Astrocyte (in vitro differentiated cells and primary cell): Measurements from ENCODE around the gene RNF150. TPM values are rescaled to one million over a fixed set of nuclear protein-coding genes. Genes with fewer than 3 reads are reported as not detected.

Experiments used
- DNase-seq: peaks from one replicate; pipeline ENCODE4 v3.0.0-alpha.2; 2010; ENCODE audit warnings: low read depth
- FAIRE-seq: peaks from 2 replicates; lab custom pipeline; 2011; peaks lifted over from hg19 to GRCh38; lab: Jason Lieb, UNC
- H2AFZ ChIP-seq: 2 replicates; pipeline ENCODE4 v1.6.0; 2012; ENCODE audit warnings: low read depth, low read length, inconsistent platforms
- H3K27ac ChIP-seq: 2 replicates; pipeline ENCODE4 v1.5.1; 2011; ENCODE audit warnings: low read depth, low read length, inconsistent platforms
- H3K27me3 ChIP-seq: 2 replicates; pipeline ENCODE4 v1.6.0; 2011; ENCODE audit warnings: low read length, inconsistent platforms; ENCODE audit not compliant: insufficient read depth
- H3K36me3 ChIP-seq: 2 replicates; pipeline ENCODE4 v1.5.1; 2011; ENCODE audit warnings: low read length, inconsistent platforms; ENCODE audit not compliant: insufficient read depth
- H3K4me1 ChIP-seq: 2 replicates; pipeline ENCODE4 v1.5.1; 2011; ENCODE audit warnings: low read length, inconsistent platforms; ENCODE audit not compliant: insufficient read depth
- H3K4me2 ChIP-seq: 2 replicates; pipeline ENCODE4 v1.6.0; 2012; ENCODE audit warnings: low read length, inconsistent platforms
- H3K4me3 ChIP-seq: 2 replicates; pipeline ENCODE4 v1.5.1; 2011; ENCODE audit warnings: low read depth, mild to moderate bottlenecking, low read length, inconsistent platforms; ENCODE audit not compliant: insufficient read depth
- H3K79me2 ChIP-seq: 2 replicates; pipeline ENCODE4 v1.6.0; 2012; ENCODE audit warnings: mild to moderate bottlenecking, low read length, inconsistent platforms; ENCODE audit not compliant: insufficient read depth
- H3K9ac ChIP-seq: 2 replicates; pipeline ENCODE4 v1.6.0; 2012; ENCODE audit warnings: mild to moderate bottlenecking, low read length, inconsistent platforms
- H3K9me3 ChIP-seq: 2 replicates; pipeline ENCODE4 v1.5.1; 2012; ENCODE audit warnings: low read depth, mild to moderate bottlenecking, low read length, inconsistent platforms; ENCODE audit not compliant: insufficient read depth
- H4K20me1 ChIP-seq: 2 replicates; pipeline ENCODE4 v1.6.0; 2012; ENCODE audit warnings: low read length, inconsistent platforms; ENCODE audit not compliant: insufficient read depth
- H3K27ac Mint-ChIP-seq: one replicate; pipeline ENCODE4 v1.8.0; 2021; ENCODE audit warnings: mild to moderate bottlenecking, mixed read lengths; ENCODE audit not compliant: unreplicated experiment
- H3K27me3 Mint-ChIP-seq: one replicate; pipeline ENCODE4 v1.8.0; 2021; ENCODE audit warnings: low read depth, mixed read lengths; ENCODE audit not compliant: unreplicated experiment
- H3K36me3 Mint-ChIP-seq: one replicate; pipeline ENCODE4 v1.8.0; 2021; ENCODE audit warnings: low read depth, mixed read lengths; ENCODE audit not compliant: unreplicated experiment
- H3K4me1 Mint-ChIP-seq: one replicate; pipeline ENCODE4 v1.8.0; 2021; ENCODE audit warnings: low read depth, mixed read lengths; ENCODE audit not compliant: unreplicated experiment
- H3K4me3 Mint-ChIP-seq: one replicate; pipeline ENCODE4 v1.8.0; 2021; ENCODE audit warnings: mild to moderate bottlenecking, moderate library complexity, mixed read lengths; ENCODE audit not compliant: unreplicated experiment
- H3K9me3 Mint-ChIP-seq: one replicate; pipeline ENCODE4 v1.8.0; 2021; ENCODE audit warnings: mild to moderate bottlenecking, mixed read lengths; ENCODE audit not compliant: unreplicated experiment
- EZH2 ChIP-seq: IDR thresholded peaks from 2 replicates; pipeline ENCODE4 v1.6.1; 2012; ENCODE audit warnings: mild to moderate bottlenecking, low read length, inconsistent platforms; ENCODE audit not compliant: insufficient read depth
- total RNA-seq: library from RNA; stranded (reverse); gene quantifications from 2 replicates; pipeline ENCODE4 v1.2.1, GENCODE V29; 2021
- TF ChIP-seq, protein P1 (sequence below): IDR thresholded peaks from 2 replicates; pipeline ENCODE4 v1.5.1; 2011; ENCODE audit warnings: low read depth, mild to moderate bottlenecking, inconsistent platforms, low read length, moderate library complexity; ENCODE audit not compliant: insufficient read depth

RNF150 gene
- total RNA-seq, 1 donor from 2014 or later = 5.2 TPM

DNA sequence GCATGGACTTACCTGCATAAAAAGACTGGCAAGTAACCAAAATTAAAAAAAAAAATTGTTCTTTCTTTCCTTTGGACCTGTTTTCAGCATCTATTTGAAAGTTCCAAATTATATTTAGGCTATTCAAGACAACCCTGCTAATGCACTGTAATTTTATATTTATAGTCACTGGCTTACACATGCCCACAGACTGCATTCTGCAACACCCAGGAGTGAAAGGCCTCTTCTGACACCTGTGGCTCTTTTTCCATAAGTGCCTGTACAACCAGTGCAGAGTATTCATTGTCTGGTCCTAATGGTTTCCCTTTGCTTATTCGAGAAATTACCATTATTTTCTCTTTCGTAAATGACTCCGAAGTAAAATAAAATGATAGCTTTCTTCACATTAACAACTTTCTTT, 143.3 kb downstream of the RNF150 start:
- Histone ChIP-seq H3K36me3 (no peaks in the 10 kb centered on the region), H3K9me3 (no peaks in the 10 kb centered on the region), H3K4me1 (no peaks in the 10 kb centered on the region), H3K9ac (no peak overlapping the region), H3K27me3 (no peaks in the 10 kb centered on the region), H3K4me2 (no peak overlapping the region), H3K4me3 (no peak overlapping the region), H3K79me2 (no peaks in the 10 kb centered on the region), H4K20me1 (no peaks in the 10 kb centered on the region), H2AFZ (no peak overlapping the region), H3K27ac (no peak overlapping the region)
- Mint-ChIP-seq H3K4me1 (no peaks in the 10 kb centered on the region), H3K9me3 (no peaks in the 10 kb centered on the region), H3K4me3 (no peak overlapping the region), H3K36me3 (no peaks in the 10 kb centered on the region), H3K27me3 (no peaks in the 10 kb centered on the region), H3K27ac (no peak overlapping the region)
- DNase-seq = no peak
- TF ChIP-seq, protein P1, sequence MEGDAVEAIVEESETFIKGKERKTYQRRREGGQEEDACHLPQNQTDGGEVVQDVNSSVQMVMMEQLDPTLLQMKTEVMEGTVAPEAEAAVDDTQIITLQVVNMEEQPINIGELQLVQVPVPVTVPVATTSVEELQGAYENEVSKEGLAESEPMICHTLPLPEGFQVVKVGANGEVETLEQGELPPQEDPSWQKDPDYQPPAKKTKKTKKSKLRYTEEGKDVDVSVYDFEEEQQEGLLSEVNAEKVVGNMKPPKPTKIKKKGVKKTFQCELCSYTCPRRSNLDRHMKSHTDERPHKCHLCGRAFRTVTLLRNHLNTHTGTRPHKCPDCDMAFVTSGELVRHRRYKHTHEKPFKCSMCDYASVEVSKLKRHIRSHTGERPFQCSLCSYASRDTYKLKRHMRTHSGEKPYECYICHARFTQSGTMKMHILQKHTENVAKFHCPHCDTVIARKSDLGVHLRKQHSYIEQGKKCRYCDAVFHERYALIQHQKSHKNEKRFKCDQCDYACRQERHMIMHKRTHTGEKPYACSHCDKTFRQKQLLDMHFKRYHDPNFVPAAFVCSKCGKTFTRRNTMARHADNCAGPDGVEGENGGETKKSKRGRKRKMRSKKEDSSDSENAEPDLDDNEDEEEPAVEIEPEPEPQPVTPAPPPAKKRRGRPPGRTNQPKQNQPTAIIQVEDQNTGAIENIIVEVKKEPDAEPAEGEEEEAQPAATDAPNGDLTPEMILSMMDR = no peak
- TF ChIP-seq EZH2 = no peak
- no peak for FAIRE-seq

DNA sequence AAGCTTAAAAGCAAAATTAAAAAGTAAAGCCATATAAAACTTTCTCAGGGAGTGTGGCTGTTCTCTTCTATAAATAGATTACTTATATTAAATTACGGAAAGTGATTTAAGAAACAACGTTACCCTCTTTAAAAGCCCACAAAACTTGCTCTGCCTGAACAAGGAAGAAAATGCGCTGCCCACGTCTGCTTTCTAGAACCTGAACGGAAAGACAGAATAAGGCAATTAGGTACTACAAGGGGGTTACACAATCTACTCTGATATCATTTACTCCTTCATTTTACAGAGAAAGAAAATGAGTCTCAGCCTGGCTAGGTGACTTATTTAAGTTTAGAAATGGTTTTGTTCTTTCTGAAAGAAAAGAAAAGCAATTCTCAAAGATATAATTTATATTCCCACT, 147.2 kb downstream of the RNF150 start:
- FAIRE-seq (no peak), DNase-seq (no peak)
- H3K4me3 Mint-ChIP-seq = no peak overlapping the region
- no peaks in the 10 kb centered on the region for H3K36me3 Mint-ChIP-seq
- Histone ChIP-seq H3K4me1 (no peaks in the 10 kb centered on the region), H3K36me3 (no peaks in the 10 kb centered on the region), H3K79me2 (no peaks in the 10 kb centered on the region), H3K9me3 (no peaks in the 10 kb centered on the region), H2AFZ (no peak overlapping the region), H4K20me1 (no peaks in the 10 kb centered on the region), H3K27ac (no peak overlapping the region), H3K4me3 (no peak overlapping the region), H3K4me2 (no peak overlapping the region), H3K27me3 (no peaks in the 10 kb centered on the region), H3K9ac (no peak overlapping the region)
- H3K9me3 Mint-ChIP-seq = no peaks in the 10 kb centered on the region
- no peak for TF ChIP-seq EZH2
- TF ChIP-seq, protein P1 = no peak
- no peak overlapping the region for H3K27ac Mint-ChIP-seq
- no peaks in the 10 kb centered on the region for H3K4me1 Mint-ChIP-seq
- no peaks in the 10 kb centered on the region for H3K27me3 Mint-ChIP-seq

DNA sequence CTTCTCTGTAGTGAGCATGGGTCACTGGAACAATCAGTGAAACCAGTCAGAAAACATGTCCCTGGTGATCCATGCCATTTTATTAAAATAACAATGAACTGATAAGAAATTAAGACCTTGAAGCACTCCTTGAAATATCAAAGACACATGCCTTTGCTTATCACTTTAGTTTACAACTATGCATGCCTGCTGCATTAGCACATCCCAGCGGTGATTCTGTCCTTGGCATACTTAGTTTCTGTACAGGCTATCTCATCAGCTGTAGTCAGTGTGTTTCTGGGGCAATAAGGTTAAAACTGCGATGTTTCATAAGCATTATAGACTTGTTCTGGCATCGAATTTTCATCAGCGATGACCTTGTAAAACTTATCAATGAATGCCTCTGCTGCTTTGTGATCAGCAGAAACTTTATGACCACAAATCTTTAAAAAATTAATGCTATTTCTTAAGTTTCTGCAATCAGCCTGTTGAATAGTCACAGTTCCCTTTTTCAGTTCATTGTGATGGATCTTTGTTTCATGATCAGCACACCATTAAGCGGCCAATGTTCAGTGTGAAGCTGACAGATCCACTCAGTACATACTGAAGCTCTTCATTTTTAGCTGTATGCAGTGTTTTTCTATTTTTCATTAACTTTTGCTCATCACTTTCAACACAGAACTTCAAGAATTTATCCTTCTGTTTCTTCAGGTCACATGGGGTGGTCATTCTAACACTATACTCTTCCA, 150.5 kb downstream of the RNF150 start:
- Mint-ChIP-seq H3K4me3 (no peak overlapping the region), H3K4me1 (no peaks in the 10 kb centered on the region), H3K36me3 (no peaks in the 10 kb centered on the region), H3K27ac (no peak overlapping the region), H3K27me3 (no peaks in the 10 kb centered on the region), H3K9me3 (no peaks in the 10 kb centered on the region)
- no peaks in the 10 kb centered on the region for H3K27me3 ChIP-seq
- no peaks in the 10 kb centered on the region for H3K9me3 ChIP-seq
- H3K36me3 ChIP-seq = no peaks in the 10 kb centered on the region
- H3K9ac ChIP-seq = no peak overlapping the region
- no peak overlapping the region for H2AFZ ChIP-seq
- H3K27ac ChIP-seq = no peak overlapping the region
- H3K79me2 ChIP-seq = no peaks in the 10 kb centered on the region
- TF ChIP-seq, protein P1 = no peak
- H3K4me2 ChIP-seq = no peak overlapping the region
- H3K4me3 ChIP-seq = no peak overlapping the region
- no peak for FAIRE-seq
- no peaks in the 10 kb centered on the region for H3K4me1 ChIP-seq
- no peak for DNase-seq
- H4K20me1 ChIP-seq = no peaks in the 10 kb centered on the region
